Karpas-422 (cell line): ENCODE results near the gene CAPN5. TPM values are rescaled to one million over a fixed set of nuclear protein-coding genes. Genes with fewer than 3 reads are reported as not detected.
"Not testable (repeated sequence)": the region's sequence is repeated elsewhere in the genome, so short reads cannot be mapped to it uniquely, and the experiment has no call there.

Experiments
- DNase-seq: peaks from one replicate; pipeline ENCODE4 v3.0.0-alpha.2; 2015
- H2AFZ ChIP-seq: fragments of 200-600 bp; sonication (generic); 2 replicates; pipeline ENCODE4 v1.6.1; 2014; ENCODE audit warnings: antibody characterized with exemption, low read length, mixed read lengths
- H3K27ac ChIP-seq: fragments of 200-600 bp; sonication (generic); 2 replicates; pipeline ENCODE4 v1.5.1; 2014; ENCODE audit warnings: mild to moderate bottlenecking, low read length, moderate library complexity
- H3K27me3 ChIP-seq: fragments of 200-600 bp; sonication (generic); 2 replicates; pipeline ENCODE4 v1.6.1; 2014; ENCODE audit warnings: low read length, mixed read lengths
- H3K36me3 ChIP-seq: fragments of 200-600 bp; sonication (generic); 2 replicates; pipeline ENCODE4 v1.6.1; 2014; ENCODE audit warnings: low read length, mixed read lengths; ENCODE audit not compliant: insufficient read depth
- H3K4me1 ChIP-seq: fragments of 200-600 bp; sonication (generic); 2 replicates; pipeline ENCODE4 v1.6.1; 2014; ENCODE audit warnings: mild to moderate bottlenecking, low read length, mixed read lengths
- H3K4me2 ChIP-seq: fragments of 200-600 bp; sonication (generic); 2 replicates; pipeline ENCODE4 v1.6.1; 2014; ENCODE audit warnings: low read length, low read depth, mild to moderate bottlenecking; ENCODE audit not compliant: poor library complexity, severe bottlenecking
- H3K4me3 ChIP-seq: fragments of 200-600 bp; sonication (generic); 2 replicates; pipeline ENCODE4 v1.5.1; 2014; ENCODE audit warnings: mild to moderate bottlenecking, antibody characterized with exemption, low read length, mixed read lengths
- H3K79me2 ChIP-seq: fragments of 200-600 bp; sonication (generic); 2 replicates; pipeline ENCODE4 v1.6.1; 2014; ENCODE audit warnings: mild to moderate bottlenecking, low read length, mixed read lengths
- H3K9ac ChIP-seq: fragments of 200-600 bp; sonication (generic); 2 replicates; pipeline ENCODE4 v1.6.0; 2014; ENCODE audit warnings: low read length
- H3K9me2 ChIP-seq: fragments of 200-600 bp; sonication (generic), shearing (Covaris generic); replicated peaks from 2 replicates; pipeline ENCODE4 v1.6.0; 2014; ENCODE audit warnings: mild to moderate bottlenecking, low read length, moderate library complexity; ENCODE audit not compliant: insufficient read depth
- H3K9me3 ChIP-seq: fragments of 300-700, 200-600 bp; sonication (generic); 2 replicates; pipeline ENCODE4 v1.6.1; 2014; ENCODE audit warnings: low read length, mixed read lengths
- H4K20me1 ChIP-seq: fragments of 200-600 bp; sonication (generic); 2 replicates; pipeline ENCODE4 v1.6.1; 2014; ENCODE audit warnings: mild to moderate bottlenecking, antibody characterized with exemption, low read length, low read depth; ENCODE audit not compliant: insufficient read depth
- total RNA-seq: library from RNA; depleted of rRNA; stranded (reverse); fragments of >200 nt; shearing (Covaris generic); gene quantifications from 2 replicates; pipeline ENCODE4 v1.2.3, GENCODE V29; 2014; ENCODE audit warnings: low replicate concordance

The CAPN5 gene
- total RNA-seq, 1 experiment from 2014 or later: 0.07 TPM

- no peaks in the 10 kb centered on the region for H3K9me2 ChIP-seq
- DNase-seq: no peak
- no peak overlapping the region for H3K4me2 ChIP-seq
- no peaks in the 10 kb centered on the region for H4K20me1 ChIP-seq
- no peak overlapping the region for H3K9ac ChIP-seq
- no peak overlapping the region for H3K27ac ChIP-seq
- H3K36me3 ChIP-seq: no peaks in the 10 kb centered on the region
- H3K4me1 ChIP-seq: no peaks in the 10 kb centered on the region
- peaks cover 4% of the 10 kb centered on the region; the same call in 1 of the 2 replicates for H3K9me3 ChIP-seq
- no peak overlapping the region for H2AFZ ChIP-seq
- H3K27me3 ChIP-seq: no peaks in the 10 kb centered on the region
- H3K79me2 ChIP-seq: no peaks in the 10 kb centered on the region
- no peak overlapping the region for H3K4me3 ChIP-seq
Measured at GRCh38 chr11:77055913-77056312, 10.9 kb upstream of the CAPN5 start.

DNA sequence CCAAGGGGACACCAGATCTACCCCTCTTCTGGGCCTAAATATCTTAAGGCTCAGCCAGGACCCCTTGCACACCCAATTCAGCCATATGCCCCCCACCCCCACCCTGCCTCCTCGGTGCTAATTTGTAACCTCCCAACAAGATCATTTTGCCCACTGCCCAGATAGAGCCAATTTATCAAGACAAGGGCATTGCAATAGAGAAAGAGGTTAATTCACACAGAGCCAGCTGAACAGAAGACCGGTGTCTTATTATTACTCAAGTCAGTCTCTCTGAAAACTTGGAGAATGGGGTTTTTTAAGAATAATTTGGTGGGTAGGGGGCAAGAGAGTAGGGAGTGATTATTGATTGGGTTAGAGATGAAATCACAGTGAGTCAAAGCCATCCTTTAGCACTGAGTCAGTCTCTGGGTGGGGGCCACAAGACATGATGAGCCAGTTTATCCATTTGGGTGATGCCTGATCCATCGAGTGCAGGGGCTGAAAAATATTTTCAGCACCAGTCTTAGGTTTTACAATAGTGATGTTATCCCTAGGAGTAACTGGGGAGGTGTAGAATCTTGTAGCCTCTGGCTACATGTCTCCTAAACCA lies 9.9 kb upstream of the CAPN5 start:
- Histone ChIP-seq H3K4me1 (no peaks in the 10 kb centered on the region), H3K9me3 (peaks cover 4% of the 10 kb centered on the region; the same call in 1 of the 2 replicates), H3K27me3 (no peaks in the 10 kb centered on the region)

GRCh38 chr11:77057938-77058474 lies 8.8 kb upstream of the CAPN5 start:
- no peaks in the 10 kb centered on the region for H4K20me1 ChIP-seq
- H3K27me3 ChIP-seq: no peaks in the 10 kb centered on the region
- H3K36me3 ChIP-seq: no peaks in the 10 kb centered on the region
- H2AFZ ChIP-seq: no peak overlapping the region
- H3K9me2 ChIP-seq: no peaks in the 10 kb centered on the region
- DNase-seq: no peak
- H3K4me3 ChIP-seq: no peak overlapping the region
- peaks cover 4% of the 10 kb centered on the region; the same call in 1 of the 2 replicates for H3K9me3 ChIP-seq
- H3K9ac ChIP-seq: no peak overlapping the region
- no peak overlapping the region for H3K4me2 ChIP-seq
- H3K4me1 ChIP-seq: no peaks in the 10 kb centered on the region
- H3K27ac ChIP-seq: no peak overlapping the region
- no peaks in the 10 kb centered on the region for H3K79me2 ChIP-seq

More for the DNA sequence above, 9.9 kb upstream of the CAPN5 start:
- no peaks in the 10 kb centered on the region for H3K79me2 ChIP-seq
- no peak overlapping the region for H2AFZ ChIP-seq
- H3K9me2 ChIP-seq: no peaks in the 10 kb centered on the region
- DNase-seq: no peak
- no peak overlapping the region for H3K9ac ChIP-seq
- no peaks in the 10 kb centered on the region for H3K36me3 ChIP-seq
- no peaks in the 10 kb centered on the region for H4K20me1 ChIP-seq
- no peak overlapping the region for H3K4me3 ChIP-seq
- no peak overlapping the region for H3K27ac ChIP-seq
- no peak overlapping the region for H3K4me2 ChIP-seq

GRCh38 chr11:77058900-77059299 lies 7.9 kb upstream of the CAPN5 start:
- no peak overlapping the region for H3K27ac ChIP-seq
- no peaks in the 10 kb centered on the region for H3K27me3 ChIP-seq
- no peak overlapping the region for H3K4me2 ChIP-seq
- no peak overlapping the region for H2AFZ ChIP-seq
- no peak overlapping the region for H3K9ac ChIP-seq
- no peaks in the 10 kb centered on the region for H3K36me3 ChIP-seq
- DNase-seq: no peak
- H3K4me1 ChIP-seq: no peaks in the 10 kb centered on the region
- H4K20me1 ChIP-seq: no peaks in the 10 kb centered on the region
- no peak overlapping the region for H3K4me3 ChIP-seq
- H3K9me2 ChIP-seq: no peaks in the 10 kb centered on the region
- H3K9me3 ChIP-seq: peaks cover 4% of the 10 kb centered on the region; the same call in 1 of the 2 replicates
- H3K79me2 ChIP-seq: no peaks in the 10 kb centered on the region

DNA sequence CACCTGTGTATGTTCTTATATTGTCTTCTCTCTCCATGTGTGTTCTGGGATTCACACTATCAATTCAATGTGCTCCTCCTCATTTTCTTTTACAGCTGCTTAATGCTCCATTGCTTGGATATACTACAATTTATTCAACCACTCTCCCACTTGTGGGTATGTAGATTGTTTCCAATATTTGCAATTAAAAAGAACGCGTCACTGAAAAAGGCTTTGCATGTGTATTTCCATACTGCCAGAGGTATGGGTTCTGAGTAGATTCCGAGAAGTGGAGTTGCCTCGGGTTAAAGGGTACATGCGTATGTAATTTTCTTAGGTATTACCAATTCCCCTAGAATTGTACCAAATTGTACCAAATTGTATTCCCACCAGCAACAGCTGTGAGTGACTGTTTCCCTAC lies 7.0 kb upstream of the CAPN5 start:
- DNase-seq: no peak
- Histone ChIP-seq H3K9me2 (no peaks in the 10 kb centered on the region), H3K27ac (no peak overlapping the region), H3K9me3 (peaks cover 4% of the 10 kb centered on the region; the same call in 1 of the 2 replicates), H3K4me1 (no peaks in the 10 kb centered on the region), H3K36me3 (no peaks in the 10 kb centered on the region), H3K4me3 (no peak overlapping the region), H3K9ac (no peak overlapping the region), H3K27me3 (no peaks in the 10 kb centered on the region), H3K79me2 (no peaks in the 10 kb centered on the region), H3K4me2 (no peak overlapping the region), H4K20me1 (no peaks in the 10 kb centered on the region), H2AFZ (no peak overlapping the region)

- H3K9me3 ChIP-seq: peaks cover 4% of the 10 kb centered on the region; the same call in 1 of the 2 replicates
- no peaks in the 10 kb centered on the region for H3K9me2 ChIP-seq
- no peak overlapping the region for H3K4me2 ChIP-seq
- H3K27ac ChIP-seq: no peak overlapping the region
- H3K27me3 ChIP-seq: no peaks in the 10 kb centered on the region
- H2AFZ ChIP-seq: no peak overlapping the region
- no peaks in the 10 kb centered on the region for H3K79me2 ChIP-seq
- H3K4me1 ChIP-seq: no peaks in the 10 kb centered on the region
- no peak overlapping the region for H3K4me3 ChIP-seq
- H3K36me3 ChIP-seq: no peaks in the 10 kb centered on the region
- no peak for DNase-seq
- H4K20me1 ChIP-seq: no peaks in the 10 kb centered on the region
- H3K9ac ChIP-seq: no peak overlapping the region
Measured at GRCh38 chr11:77060234-77060633, 6.5 kb upstream of the CAPN5 start.

DNA sequence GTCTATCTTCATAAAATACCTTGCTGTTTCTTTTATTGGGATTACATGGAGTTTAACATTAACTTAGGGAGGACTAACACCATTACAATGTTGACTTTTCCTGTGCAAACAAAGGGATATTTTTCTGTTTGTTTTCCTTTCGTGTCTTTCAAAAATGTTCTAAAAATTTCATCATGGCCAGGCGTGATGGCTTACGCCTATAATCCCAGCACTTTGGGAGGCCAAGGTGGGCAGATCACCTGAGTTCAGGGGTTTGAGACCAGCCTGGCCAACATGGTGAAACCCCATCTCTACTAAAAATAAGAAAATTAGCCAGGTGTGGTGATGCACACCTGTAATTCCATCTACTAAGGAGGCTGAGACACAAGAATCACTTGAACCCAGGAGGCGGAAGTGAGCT lies 5.5 kb upstream of the CAPN5 start:
- not testable (repeated sequence) for H3K36me3 ChIP-seq, H3K4me2 ChIP-seq, H3K79me2 ChIP-seq, H3K27me3 ChIP-seq, H4K20me1 ChIP-seq, H2AFZ ChIP-seq, H3K4me3 ChIP-seq, DNase-seq, H3K9me2 ChIP-seq, H3K9ac ChIP-seq, H3K4me1 ChIP-seq, H3K9me3 ChIP-seq, H3K27ac ChIP-seq

DNA sequence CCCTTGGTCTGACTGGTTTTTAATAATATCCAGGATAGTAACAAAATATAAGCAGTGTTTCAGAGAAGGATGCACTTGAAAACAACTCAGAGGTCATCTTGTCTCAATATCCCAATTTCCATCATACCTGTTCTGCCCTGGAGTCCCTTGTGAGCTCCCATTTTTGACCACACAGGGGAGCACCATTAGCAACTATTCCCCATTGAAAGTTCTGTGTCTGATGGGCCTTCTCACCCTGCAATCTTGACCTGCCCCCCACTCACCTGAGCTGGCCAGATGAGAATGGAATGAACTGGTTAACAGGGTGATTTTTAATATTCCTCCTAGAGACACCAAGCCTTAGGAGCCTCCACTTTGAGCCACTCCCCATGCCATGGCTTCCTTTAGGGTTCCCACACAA lies 3.8 kb upstream of the CAPN5 start:
- DNase-seq: no peak
- peaks cover 14% of the 10 kb centered on the region for H3K4me1 ChIP-seq
- no peak overlapping the region for H3K4me2 ChIP-seq
- no peak overlapping the region for H3K4me3 ChIP-seq
- no peaks in the 10 kb centered on the region for H3K27me3 ChIP-seq
- H3K36me3 ChIP-seq: no peaks in the 10 kb centered on the region
- no peak overlapping the region for H2AFZ ChIP-seq
- H3K9ac ChIP-seq: no peak overlapping the region
- H3K9me2 ChIP-seq: no peaks in the 10 kb centered on the region
- no peaks in the 10 kb centered on the region for H3K79me2 ChIP-seq
- no peaks in the 10 kb centered on the region for H3K9me3 ChIP-seq
- no peak overlapping the region for H3K27ac ChIP-seq
- H4K20me1 ChIP-seq: no peaks in the 10 kb centered on the region
